ENCODE measurements around the gene DISC1. TPM values are rescaled to one million over a fixed set of nuclear protein-coding genes. Genes with fewer than 3 reads are reported as not detected.

DISC1 gene
- polyA plus RNA-seq, 4 donors = 5.3 to 7.2 (median 6.8) TPM

DNA sequence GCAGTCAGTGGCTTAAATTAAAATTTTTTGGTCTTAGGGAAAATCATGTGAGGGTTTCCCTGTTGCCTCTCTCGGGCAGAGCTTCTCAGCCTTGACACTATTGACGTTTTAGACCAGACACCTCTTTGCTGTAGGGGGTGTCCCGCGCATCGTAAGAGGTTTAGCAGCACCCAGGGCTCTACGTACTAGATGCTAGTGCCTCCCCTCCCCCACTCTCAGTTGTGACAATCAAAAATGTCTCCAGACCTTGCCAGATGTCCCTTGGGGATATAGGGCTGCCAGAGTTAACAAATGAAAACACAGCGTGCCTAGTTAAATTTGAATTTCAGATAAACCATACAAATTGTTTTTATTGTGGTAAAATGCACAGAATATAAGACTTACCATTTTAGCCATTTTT, 293.3 kb downstream of the DISC1 start:
- DNase-seq (ENCODE audit: low read depth in 4 of 4, low spot score in 3 of 4) = no peak

DNA sequence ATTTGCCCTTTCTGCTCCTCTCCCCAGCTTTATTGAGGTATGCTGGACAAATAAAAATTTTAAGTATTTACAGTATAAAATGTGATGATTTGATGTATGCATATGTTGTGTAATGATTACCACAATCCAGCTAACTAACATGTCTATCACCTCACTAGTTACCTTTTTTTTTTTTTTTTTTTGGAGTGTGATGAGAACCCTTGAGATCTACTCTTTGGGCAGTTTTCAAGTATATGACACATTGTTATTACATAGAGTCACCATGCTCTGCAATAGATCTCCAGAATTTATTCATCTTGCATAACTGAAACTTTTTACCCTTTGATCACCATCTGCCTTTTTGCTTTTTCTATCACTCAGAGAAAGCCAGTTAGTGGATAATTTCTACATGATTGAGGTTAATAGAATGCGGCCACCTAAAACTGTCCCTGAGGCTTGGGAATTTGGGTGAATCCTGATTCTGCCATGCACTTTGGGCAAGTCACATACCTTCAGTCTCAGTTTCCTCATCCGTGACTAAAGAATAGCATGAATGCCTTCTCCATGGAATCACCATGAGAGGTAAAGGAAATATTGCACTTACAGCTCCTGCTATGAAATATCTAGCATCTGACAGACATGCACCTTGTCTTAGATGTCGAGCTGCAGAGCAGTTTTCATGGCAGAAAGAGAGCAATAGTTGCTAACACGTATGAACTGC, 295.2 kb downstream of the DISC1 start:
- no peak for DNase-seq (ENCODE audit: low read depth in 4 of 4, low spot score in 3 of 4)

DNA sequence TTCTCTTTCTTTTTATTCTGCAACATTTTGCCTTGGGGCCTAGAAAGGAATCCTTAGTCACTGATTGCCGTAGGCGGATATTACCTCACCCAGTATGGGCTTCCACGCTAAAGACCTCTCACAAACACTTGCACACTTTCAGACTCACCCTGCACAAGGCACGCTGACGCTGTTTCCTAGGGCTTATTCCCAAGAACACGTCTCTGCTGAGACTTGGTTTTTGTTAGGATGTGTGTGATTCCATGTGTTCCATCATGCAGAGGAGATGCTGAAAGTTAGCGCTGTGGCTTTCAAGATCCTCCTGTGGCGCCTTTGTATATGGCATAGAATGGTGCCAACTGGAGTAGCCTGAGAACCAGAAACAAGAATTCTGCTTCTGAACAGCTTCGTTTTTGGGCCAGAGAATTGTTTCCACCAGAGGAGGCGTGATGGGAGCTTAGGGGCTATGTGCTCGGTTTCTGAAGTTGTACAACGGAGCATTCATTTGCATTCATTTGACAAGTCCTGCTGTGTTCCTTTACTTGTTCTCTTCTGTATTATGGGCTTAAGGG, 297.0 kb downstream of the DISC1 start:
- DNase-seq (ENCODE audit: low read depth in 4 of 4, low spot score in 3 of 4) = no peak

DNA sequence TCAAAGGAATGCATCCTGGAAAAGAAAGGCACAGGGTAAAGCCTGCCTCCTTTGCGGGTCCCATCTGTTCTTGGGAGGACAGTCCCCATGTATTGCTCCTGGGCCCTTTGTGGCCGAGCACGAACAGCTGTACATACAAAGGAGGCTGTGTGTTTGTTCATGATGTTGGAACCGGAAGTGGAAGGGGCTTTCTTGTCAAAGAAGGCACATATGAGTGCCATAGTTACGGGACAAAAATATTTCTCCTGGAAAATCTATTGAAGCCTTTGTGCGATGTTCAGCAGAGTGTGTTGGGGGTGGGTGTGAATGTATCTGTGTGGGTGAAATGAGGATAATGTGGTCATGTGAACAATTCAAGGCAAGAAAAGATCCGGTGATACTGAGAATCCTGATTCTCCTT, 297.6 kb downstream of the DISC1 start:
- no peak for DNase-seq (ENCODE audit: low read depth in 4 of 4, low spot score in 3 of 4)

DNA sequence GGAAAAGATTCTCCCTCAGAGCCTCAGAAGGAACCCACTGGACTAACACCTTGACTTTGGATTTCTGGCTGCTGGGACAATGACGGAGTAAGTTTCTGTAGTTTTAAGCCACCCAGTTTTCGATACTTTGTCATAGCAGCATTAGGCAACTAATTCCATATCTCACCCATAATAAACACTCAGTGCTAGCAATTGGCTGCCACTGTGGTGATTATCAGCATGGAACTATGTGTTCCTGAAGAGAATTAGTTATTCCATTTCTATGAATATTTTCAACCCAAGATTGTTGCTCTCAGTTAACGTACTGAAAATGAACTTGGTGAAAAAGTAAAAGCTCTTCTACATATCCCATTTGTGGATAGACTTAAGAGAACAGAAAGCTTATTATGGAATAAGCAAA, 299.3 kb downstream of the DISC1 start:
- no peak for DNase-seq (ENCODE audit: low read depth in 4 of 4, low spot score in 3 of 4)

DNA sequence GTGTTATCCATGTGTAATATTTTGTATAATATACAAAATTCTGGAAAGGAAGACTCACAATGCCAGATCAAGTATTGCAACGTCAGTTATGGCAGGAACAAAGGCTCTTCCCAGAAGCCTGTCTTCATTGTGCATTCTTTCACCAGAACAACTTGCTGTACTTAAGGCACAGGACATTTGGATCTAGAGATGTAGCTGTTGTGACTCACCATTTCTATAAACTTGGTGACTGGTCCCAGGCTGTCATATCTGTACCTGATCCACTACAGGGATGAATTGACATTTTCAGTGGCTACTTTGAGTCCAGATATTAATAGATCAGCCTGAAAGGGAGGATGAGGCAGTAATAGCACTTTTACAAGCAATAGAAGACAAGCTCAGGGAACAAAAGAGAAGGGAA, 299.8 kb downstream of the DISC1 start:
- no peak for DNase-seq (ENCODE audit: low read depth in 4 of 4, low spot score in 3 of 4)

DNA sequence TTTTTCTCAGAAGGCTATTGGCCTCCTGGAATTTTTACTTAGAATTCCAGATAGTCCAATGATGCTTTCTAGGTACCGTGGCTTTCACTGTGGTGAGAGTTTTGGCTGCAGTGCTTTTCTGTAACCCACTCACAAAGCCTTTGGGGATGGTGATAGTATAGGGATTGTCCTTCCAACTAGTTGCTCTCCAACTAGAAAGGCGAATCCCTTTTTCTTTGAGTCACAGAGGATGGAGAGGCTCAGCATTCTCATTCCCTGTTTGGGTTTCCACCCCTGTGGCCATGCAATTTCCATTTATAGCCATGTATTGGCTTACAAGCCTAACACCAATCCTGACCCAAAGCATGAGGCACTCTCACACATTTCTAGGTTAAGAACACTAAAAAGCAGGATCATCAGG, 300.3 kb downstream of the DISC1 start:
- DNase-seq (ENCODE audit: low read depth in 4 of 4, low spot score in 3 of 4) = no peak

DNA sequence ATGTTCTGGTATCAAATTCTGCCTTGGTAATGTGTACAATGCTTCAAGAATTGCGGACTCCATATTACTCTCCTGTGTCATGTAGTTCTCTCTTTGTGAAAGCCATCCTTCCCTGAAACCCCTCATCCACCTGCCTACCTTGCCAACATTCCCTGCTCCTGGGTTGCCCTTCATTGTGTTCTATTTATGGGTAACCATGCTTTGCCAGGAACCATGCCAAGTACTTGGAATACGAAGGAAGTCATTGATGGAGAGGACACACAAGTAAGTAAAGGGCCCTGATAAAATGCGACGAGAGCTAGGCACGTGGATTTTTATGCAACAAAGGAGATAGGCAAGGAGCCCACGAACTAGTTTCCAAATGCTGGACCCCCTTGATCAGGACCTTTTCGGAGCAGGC, 300.8 kb downstream of the DISC1 start:
- no peak for DNase-seq (ENCODE audit: low read depth in 4 of 4, low spot score in 3 of 4)

DNA sequence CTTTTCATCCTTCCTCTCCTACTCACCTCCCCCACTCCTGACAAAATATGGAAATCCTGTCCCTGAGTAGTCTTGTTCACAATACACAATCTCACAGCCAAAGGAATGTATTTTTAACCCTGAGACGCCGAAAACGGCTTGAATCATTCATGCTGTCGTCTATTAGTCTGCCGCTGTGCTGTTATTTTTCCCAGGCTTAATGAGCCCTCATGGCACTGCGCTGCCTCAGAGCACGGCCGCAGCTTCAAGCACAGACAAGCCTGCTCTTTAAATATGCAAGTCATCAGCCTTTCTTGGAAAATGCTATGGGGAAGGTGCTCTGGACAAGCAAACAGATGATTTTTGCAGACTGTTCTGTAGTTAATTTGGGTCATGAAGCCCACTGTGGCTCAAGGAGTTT, 302.7 kb downstream of the DISC1 start:
- peak in 1 of 4 donors; percentile 36 for DNase-seq (ENCODE audit: low read depth in 4 of 4, low spot score in 3 of 4)

DNA sequence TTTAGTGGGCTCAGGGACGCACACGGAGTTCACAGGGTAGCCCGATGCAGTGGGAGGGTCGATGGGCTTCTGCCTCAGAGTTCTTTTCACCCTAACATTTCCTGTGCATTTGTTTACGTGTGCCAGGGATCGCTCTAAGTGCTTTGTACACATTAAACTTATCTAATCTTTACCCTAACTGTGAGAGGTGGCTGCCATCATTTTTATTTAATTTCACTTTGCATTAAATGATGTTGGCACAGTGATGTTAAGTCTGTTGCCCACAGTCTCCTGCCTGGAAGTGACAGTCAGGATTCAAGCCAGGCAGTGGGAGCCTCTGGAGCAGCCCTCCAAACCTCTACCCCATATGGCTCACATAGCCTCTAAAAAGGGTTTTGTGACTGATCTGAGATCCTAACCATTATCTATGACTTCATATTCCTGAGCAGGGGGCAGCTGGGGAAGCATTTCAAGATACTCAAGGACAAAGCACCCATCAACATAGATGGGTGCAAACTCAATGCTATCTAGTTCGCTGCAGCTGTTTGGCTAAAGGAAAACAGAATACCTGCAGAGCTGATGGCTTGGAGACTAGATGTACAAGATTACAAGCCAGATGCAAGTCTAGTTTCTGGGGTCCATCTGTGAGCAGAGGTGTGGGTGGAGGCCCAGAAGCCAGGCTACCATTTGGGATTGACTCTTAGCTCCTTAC, 303.8 kb downstream of the DISC1 start:
- no peak for DNase-seq (ENCODE audit: low read depth in 4 of 4, low spot score in 3 of 4)

DNA sequence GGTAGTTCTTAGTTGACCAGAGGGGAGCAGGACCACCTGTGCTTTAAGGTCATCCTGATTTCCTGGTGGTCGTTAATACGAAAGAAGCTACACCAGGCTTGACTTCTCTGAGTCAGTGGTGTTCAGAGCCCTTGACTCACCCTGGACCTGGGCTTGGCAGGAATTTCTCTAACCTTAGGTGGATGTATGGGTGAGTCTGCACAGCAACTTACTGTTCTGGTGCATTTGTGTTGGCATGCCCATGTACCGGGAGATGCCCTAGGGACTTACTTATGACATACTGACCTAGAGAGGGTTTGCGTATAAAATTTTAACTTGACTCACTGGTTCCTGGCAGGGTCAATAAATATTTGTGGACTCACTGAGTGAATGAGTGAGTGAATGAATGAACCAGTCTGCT, 304.6 kb downstream of the DISC1 start:
- DNase-seq (ENCODE audit: low read depth in 4 of 4, low spot score in 3 of 4) = no peak

DNA sequence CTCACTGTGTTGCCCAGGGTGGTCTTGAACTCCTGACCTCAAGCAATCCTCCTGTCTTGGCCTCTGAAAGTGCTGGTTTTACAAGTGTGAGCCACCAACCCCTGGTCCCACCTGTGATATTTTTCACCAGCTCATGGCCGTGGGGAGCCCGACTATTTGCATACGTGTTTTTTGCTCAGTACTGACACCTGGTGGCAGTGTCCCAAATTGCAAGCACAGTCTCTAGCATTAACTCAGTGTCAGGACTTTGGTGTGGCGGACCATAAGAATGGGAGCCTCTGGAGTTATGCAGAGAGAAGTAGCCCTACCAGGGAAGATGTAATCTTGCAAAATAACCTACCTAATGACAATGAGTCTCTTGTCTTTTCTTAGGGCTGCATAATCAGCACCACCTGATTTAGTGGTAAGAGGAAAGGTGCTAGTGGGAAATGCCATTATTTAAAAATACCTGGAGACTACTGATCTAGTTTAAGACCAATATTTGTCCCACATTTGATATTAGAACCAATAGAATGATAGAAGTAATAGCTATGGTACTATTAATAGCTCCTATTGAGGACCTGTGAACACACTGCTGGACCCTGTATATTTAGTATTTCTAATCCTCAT, 305.4 kb downstream of the DISC1 start:
- no peak for DNase-seq (ENCODE audit: low read depth in 4 of 4, low spot score in 3 of 4)

DNA sequence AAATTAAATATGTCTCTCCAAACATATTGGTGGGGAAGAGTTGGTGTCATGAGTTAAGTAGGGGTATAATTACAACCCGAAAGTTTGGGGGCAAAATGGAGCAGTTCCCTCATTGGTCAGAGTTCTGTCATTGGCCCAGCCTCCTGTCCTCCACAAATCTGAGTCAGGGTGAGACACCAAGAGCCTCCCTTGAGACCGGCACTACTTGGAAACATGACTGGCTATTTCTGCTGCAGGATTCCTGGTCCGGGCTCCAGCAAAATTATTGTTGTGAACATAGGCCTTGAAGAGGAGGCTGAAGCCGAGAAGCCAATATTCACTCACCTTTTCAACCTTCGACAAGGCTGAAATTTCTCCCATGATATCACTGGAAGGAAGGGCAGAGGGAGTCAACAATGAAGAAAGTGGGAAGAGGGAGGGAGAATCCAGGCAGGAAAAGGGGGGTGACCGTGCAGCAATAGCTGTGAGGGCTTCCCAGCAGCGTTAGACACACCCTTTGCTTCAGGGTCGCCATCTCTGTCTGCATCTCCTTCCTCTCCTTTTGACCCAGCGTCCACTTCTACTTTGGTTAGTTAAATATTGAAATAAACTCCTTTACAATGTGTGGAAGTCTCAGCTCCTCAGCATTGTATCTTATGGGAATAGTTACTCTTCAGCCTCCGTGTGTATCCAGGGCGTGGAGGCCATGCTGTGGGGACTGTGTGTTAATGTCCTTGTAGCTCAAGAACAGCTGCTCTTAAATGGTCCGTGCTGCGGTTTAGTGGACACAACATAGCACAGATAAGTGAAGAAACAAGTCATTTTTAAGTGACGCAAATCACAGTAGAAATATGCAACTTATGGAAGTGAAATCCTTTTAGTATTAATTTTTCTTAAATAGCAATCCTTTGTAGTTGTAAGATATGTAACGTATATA, 307.4 kb downstream of the DISC1 start:
- no peak for DNase-seq (ENCODE audit: low read depth in 4 of 4, low spot score in 3 of 4)

DNA sequence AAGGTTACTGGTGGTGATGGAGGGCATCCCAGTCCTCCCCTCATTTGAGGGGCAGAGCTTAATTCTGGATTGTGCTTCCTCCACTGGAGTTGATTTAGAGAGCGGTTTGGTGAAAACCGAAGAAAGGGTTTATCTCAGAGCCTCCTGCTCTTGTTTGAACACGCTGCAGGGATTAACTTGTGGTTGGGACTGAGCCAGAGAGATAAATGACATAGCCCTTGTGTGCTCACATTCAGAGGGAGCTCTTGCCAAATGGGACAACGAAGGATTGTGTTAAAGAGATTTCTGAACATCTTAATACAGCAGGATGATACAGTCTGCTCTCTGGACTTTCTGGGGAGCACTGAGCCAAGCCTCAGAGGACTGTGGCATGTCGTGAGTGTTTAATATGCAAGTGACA, 308.2 kb downstream of the DISC1 start:
- no peak for DNase-seq (ENCODE audit: low read depth in 4 of 4, low spot score in 3 of 4)

DNA sequence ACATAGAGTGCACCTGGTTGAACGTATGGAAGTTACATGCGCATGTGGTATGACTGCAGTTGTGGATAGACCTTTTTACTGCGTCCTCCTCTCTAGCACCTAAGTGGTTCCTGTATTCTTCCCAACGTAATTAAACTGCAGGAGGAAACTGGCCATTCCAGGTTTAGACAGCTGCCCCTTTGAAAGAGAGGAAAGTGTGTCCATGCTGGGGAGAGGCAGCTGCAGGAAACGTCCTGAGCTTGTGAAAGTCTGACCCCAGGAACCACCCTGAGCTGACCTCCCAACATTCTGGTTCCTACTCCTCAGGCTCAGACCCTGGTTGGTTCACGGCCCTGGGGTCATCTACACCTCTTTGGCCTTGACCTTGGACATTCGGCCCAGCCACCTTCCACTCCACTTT, 309.3 kb downstream of the DISC1 start:
- DNase-seq (ENCODE audit: low read depth in 4 of 4, low spot score in 3 of 4) = no peak

DNA sequence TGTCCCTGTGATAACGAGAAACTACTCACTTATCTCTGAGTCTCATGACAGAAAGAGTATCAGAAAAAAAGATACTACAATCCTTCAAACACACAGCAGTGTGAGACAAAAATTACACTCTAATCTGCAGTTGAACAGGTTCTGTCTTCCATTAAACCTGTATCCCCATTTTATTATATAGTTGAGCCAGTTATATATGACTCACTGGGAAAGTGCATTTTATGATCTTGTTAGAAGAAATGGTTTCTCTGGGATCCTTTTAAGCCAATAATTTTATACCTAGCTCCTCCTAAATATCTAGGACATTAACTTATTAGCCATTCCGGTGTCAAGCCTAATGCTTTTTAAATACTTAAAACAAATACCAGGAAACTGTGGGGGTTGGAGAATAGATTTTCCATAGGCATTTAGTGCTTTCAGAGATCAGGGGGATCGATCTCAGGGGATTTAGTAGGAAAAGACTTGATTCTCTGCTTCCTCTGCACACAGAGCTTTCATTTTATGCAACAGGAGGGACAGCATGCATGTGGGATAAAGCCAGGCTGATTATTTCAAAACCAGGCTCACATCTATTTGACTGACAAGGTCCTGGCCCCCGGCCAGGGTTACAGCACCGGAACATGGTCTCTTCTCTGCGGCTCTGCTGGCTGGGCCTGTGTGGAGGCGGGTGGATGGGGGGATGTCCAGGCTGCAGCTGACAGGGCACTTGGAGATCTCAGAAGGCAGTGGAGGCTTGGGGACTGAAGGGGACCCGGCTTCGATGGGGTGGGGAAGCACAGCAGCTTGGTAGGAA, 310.6 kb downstream of the DISC1 start:
- DNase-seq (ENCODE audit: low read depth in 4 of 4, low spot score in 3 of 4) = peak in 1 of 4 donors; percentile 36

DNA sequence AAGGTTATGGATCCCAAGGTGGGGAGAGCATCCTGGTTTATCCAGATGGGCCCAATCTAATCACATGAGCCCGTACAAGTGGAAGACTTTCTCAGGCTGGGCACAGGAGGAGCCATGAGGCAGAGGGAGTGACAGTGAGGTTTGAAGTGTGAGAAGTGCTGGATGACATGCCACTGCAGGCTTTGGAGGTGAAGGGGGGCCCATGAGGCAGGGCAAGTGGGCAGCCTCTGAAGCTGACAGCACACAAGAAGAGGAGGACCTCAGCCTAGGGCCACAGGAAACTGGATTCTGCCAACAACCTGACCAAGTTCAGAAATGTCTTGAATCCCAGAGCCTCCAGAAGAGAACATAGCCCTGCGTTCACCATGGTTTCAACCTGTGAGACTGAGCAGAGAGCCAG, 311.6 kb downstream of the DISC1 start:
- DNase-seq (ENCODE audit: low read depth in 4 of 4, low spot score in 3 of 4) = no peak

DNA sequence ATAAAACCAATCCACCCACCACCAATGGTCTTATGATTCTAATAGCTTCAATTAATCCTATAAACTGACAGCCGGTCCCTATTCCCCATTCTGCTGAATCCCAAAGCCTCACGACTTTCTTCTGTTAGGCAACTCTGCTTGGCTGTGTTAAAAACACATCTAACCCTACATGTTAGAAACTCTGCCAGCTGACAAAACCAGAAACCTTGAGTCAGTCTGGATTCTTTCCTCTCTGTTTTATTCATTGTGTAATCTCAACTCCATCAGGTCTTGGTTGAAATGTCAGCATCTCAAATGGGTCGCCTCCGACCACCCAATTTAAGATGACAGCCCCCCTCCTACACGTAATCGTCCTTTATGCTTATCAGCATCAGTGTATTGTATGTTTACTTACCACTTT, 312.1 kb downstream of the DISC1 start:
- DNase-seq (ENCODE audit: low read depth in 4 of 4, low spot score in 3 of 4) = no peak

DNA sequence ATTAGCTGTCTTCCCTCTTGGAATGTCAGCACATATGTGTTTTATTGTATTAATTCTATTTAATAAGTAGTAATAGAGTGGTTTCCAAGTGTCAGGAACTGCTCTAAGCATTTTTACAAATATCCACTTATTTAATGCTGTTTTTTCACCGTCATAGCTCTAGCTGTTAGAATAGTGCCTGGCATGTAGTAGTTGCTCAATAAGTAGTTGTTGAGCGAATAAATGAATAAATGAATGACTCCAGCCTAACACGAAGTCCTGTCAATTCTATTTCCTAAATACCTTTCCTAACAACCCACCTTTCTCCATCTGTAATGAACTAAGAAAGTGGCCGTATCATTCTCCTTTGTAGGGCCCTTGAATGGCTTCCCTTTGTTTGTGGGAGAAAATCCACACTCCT, 312.5 kb downstream of the DISC1 start:
- no peak for DNase-seq (ENCODE audit: low read depth in 4 of 4, low spot score in 3 of 4)

DNA sequence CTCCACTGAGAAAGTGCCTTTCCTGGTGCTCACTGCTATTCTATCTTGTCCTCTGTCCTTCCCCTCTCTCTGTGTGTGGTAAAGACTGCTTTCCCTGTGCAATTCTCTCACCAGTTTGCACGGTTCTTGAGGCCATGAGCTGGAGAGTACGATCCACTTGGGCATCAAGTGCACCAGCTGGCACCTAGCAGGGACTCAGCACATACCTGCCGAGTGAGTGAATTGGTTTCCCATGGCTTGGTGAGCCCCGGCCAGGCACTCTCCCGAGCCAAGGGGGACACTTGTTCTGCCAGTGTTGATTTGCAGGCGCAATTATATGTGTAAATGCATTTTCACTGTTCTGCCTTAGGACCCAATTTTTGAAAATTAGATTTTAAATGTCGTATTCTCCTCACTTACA, 313.5 kb downstream of the DISC1 start:
- no peak for DNase-seq (ENCODE audit: low read depth in 4 of 4, low spot score in 3 of 4)
